SU-DHL-6 (cell line): ENCODE measurements around the gene SP110.

Experiments used
- H2AFZ ChIP-seq: fragments of 200-600 bp; sonication (generic); 2 replicates; pipeline ENCODE4 v1.6.1; 2014; ENCODE audit warnings: low read depth, mild to moderate bottlenecking, moderate library complexity, mixed read lengths, antibody characterized with exemption, low read length; ENCODE audit not compliant: severe bottlenecking
- H3F3A ChIP-seq: fragments of 200-600 bp; shearing (Covaris generic); 2 replicates; pipeline ENCODE4 v1.6.0; 2016; ENCODE audit warnings: antibody characterized with exemption, mild to moderate bottlenecking; ENCODE audit not compliant: insufficient read depth
- H3K27ac ChIP-seq: fragments of 200-600 bp; sonication (generic); 2 replicates; pipeline ENCODE4 v1.5.1; 2016; ENCODE audit warnings: low read depth, mild to moderate bottlenecking, low read length, moderate library complexity, mixed read lengths
- H3K27me3 ChIP-seq: fragments of 200-600 bp; sonication (generic), shearing (Covaris generic); 2 replicates; pipeline ENCODE4 v1.6.0; 2014; ENCODE audit warnings: mild to moderate bottlenecking, low read length
- H3K36me3 ChIP-seq: fragments of 200-600 bp; sonication (generic); 2 replicates; pipeline ENCODE4 v1.6.1; 2014; ENCODE audit warnings: mild to moderate bottlenecking, low read length, mixed read lengths
- H3K4me2 ChIP-seq: fragments of 300-600, 200-600 bp; shearing (Covaris generic), sonication (generic); 2 replicates; pipeline ENCODE4 v1.6.0; 2014; ENCODE audit warnings: low read length, low read depth, mild to moderate bottlenecking; ENCODE audit not compliant: poor library complexity, severe bottlenecking
- H3K4me3 ChIP-seq: fragments of 200-600 bp; sonication (generic); 2 replicates; pipeline ENCODE4 v1.5.1; 2014; ENCODE audit warnings: antibody characterized with exemption, low read length, mild to moderate bottlenecking, mixed read lengths; ENCODE audit not compliant: insufficient read depth, poor library complexity, severe bottlenecking
- H3K79me2 ChIP-seq: fragments of 200-600 bp; sonication (generic); 2 replicates; pipeline ENCODE4 v1.6.1; 2014; ENCODE audit warnings: mild to moderate bottlenecking, low read length, moderate library complexity; ENCODE audit not compliant: insufficient read depth
- H3K9ac ChIP-seq: fragments of 200-600 bp; sonication (generic); 2 replicates; pipeline ENCODE4 v1.7.0; 2014; ENCODE audit warnings: mild to moderate bottlenecking, low read length
- H3K9me2 ChIP-seq: fragments of 200-600 bp; sonication (generic); replicated peaks from 2 replicates; pipeline ENCODE4 v1.6.1; 2014; ENCODE audit warnings: low read length; ENCODE audit not compliant: insufficient read depth
- H3K9me3 ChIP-seq: fragments of 200-600 bp; sonication (generic); 2 replicates; pipeline ENCODE4 v1.6.1; 2014; ENCODE audit warnings: low read length, mixed read lengths; ENCODE audit not compliant: insufficient read depth
- H4K20me1 ChIP-seq: fragments of 200-600 bp; sonication (generic); 2 replicates; pipeline ENCODE4 v1.6.1; 2014; ENCODE audit warnings: low read depth, mild to moderate bottlenecking, antibody characterized with exemption, low read length, moderate library complexity, mixed read lengths
- EZH2phosphoT487 ChIP-seq: fragments of 200-600 bp; sonication (generic), shearing (Covaris generic); conservative IDR thresholded peaks from 2 replicates; pipeline ENCODE4 v1.6.1; 2018; ENCODE audit warnings: mild to moderate bottlenecking, antibody characterized with exemption, low read length, moderate library complexity, mixed read lengths
- TF ChIP-seq, protein P1 (sequence below): fragments of 200-600 bp; sonication (generic); IDR thresholded peaks from one replicate; pipeline ENCODE4 v1.5.1; 2017; ENCODE audit warnings: antibody characterized with exemption, mild to moderate bottlenecking, low read length, moderate library complexity; ENCODE audit not compliant: insufficient read depth, poor library complexity, severe bottlenecking

SP110 gene

DNA sequence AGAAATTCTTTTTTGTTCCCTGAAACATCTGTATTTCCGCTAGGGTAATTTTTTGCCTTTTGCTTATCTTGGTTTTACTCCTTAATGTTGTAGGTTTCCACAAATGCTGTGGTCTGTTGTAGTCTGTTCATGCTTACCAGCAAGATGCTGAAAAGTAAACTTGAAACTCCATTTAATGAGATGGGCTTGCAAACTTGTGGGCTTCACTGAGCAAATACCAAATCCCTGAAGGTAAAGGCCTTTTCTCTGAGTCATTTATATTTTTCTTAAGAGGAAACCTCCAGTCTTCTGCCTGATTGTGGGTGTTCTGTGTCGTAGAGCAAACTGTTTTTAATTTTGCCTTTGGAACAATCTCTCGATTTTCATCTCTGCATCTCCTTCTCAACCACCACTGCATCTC, 15.1 kb upstream of the SP110 start:
- no peak for TF ChIP-seq EZH2phosphoT487
- TF ChIP-seq, protein P1, sequence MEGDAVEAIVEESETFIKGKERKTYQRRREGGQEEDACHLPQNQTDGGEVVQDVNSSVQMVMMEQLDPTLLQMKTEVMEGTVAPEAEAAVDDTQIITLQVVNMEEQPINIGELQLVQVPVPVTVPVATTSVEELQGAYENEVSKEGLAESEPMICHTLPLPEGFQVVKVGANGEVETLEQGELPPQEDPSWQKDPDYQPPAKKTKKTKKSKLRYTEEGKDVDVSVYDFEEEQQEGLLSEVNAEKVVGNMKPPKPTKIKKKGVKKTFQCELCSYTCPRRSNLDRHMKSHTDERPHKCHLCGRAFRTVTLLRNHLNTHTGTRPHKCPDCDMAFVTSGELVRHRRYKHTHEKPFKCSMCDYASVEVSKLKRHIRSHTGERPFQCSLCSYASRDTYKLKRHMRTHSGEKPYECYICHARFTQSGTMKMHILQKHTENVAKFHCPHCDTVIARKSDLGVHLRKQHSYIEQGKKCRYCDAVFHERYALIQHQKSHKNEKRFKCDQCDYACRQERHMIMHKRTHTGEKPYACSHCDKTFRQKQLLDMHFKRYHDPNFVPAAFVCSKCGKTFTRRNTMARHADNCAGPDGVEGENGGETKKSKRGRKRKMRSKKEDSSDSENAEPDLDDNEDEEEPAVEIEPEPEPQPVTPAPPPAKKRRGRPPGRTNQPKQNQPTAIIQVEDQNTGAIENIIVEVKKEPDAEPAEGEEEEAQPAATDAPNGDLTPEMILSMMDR: no peak
- peaks cover 52% of the 10 kb centered on the region for H3K36me3 ChIP-seq

DNA sequence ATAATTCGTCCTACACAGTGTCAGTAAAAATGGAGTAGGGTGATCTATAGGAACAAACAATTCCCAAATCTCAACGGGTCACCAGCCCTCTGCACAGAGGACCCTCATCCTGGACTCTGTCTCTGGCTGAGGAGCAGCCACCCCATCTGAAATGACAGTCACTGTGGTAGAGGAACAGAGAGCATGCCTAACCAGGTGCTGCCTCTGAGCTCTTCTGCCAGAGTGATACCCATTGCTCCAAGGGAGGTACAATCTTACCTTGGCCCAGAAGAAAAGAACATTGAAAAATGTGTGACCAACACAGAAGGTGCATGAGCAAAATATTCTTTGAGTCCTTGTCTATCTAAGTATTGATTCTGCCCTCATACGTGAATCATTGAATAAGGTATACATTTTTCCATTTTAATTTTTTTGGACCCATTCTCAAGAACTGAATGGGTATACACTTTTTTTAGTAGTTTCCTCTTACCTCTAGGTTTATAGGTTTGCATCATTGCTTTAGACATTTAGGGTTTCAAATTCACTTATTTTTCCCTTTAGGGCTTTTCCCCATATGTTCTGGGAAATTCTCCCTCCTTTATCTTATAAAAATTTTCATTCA, 14.4 kb upstream of the SP110 start:
- no peaks in the 10 kb centered on the region for H3K9me2 ChIP-seq
- TF ChIP-seq, protein P1: no peak
- TF ChIP-seq EZH2phosphoT487: no peak
- no peaks in the 10 kb centered on the region for H3K27me3 ChIP-seq
- H3K27ac ChIP-seq: peak overlapping the region; percentile 98
- H3K4me3 ChIP-seq: no peak overlapping the region
- peaks cover 39% of the 10 kb centered on the region for H3F3A ChIP-seq
- peaks cover 9% of the 10 kb centered on the region; the same call in 1 of the 2 replicates for H3K9me3 ChIP-seq
- peaks cover 50% of the 10 kb centered on the region for H3K36me3 ChIP-seq
- H3K79me2 ChIP-seq: peaks cover 70% of the 10 kb centered on the region
- no peaks in the 10 kb centered on the region for H4K20me1 ChIP-seq
- H3K4me2 ChIP-seq: peak overlapping the region; percentile 89
- peak overlapping the region; percentile 46 for H3K9ac ChIP-seq
- H2AFZ ChIP-seq: no peak overlapping the region

More for the DNA sequence above, 15.1 kb upstream of the SP110 start:
- Histone ChIP-seq H3K9ac (no peak overlapping the region), H3K4me3 (no peak overlapping the region), H4K20me1 (no peaks in the 10 kb centered on the region), H3K79me2 (peaks cover 64% of the 10 kb centered on the region), H3K27ac (peak overlapping the region; percentile 98), H3F3A (peaks cover 39% of the 10 kb centered on the region), H3K4me2 (peak overlapping the region; percentile 89), H3K9me3 (peaks cover 9% of the 10 kb centered on the region; the same call in 1 of the 2 replicates), H2AFZ (no peak overlapping the region), H3K9me2 (no peaks in the 10 kb centered on the region), H3K27me3 (no peaks in the 10 kb centered on the region)

DNA sequence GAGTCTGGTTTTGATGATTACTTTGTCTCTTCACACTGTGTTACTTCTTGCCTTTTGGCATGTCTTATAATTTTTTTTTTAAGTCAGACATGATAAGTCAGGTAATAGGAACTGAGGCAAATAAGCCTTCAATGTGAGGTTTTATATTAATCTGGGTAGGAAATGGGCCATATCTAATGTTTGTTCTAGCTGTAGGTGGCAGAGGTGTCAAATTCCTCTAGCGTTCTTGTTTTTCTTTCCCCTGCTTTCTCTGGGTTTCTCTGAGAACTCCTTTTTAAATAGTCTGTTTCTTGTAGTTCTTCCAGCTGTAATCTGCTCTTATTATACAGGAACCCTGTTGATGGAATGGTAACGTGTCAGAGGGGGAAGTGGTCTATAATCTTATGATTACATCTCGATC, 11.5 kb upstream of the SP110 start:
- H2AFZ ChIP-seq: no peak overlapping the region
- peak overlapping the region; percentile 89 for H3K4me2 ChIP-seq
- no peaks in the 10 kb centered on the region for H3K27me3 ChIP-seq
- peaks cover 49% of the 10 kb centered on the region for H3F3A ChIP-seq
- H3K36me3 ChIP-seq: peaks cover 24% of the 10 kb centered on the region
- H3K9me3 ChIP-seq: peaks cover 9% of the 10 kb centered on the region; the same call in 1 of the 2 replicates
- no peaks in the 10 kb centered on the region for H3K9me2 ChIP-seq
- H3K27ac ChIP-seq: peak overlapping the region; percentile 98
- H3K9ac ChIP-seq: peak overlapping the region; percentile 46
- H3K4me3 ChIP-seq: peak overlapping the region; percentile 34
- peaks cover 92% of the 10 kb centered on the region for H3K79me2 ChIP-seq
- TF ChIP-seq, protein P1: no peak
- no peak for TF ChIP-seq EZH2phosphoT487
- no peaks in the 10 kb centered on the region for H4K20me1 ChIP-seq
